PFSK-1 (cell line): Measurements from ENCODE around the gene FKBP1A.

Experiments
- FOXP2 ChIP-seq: optimal IDR thresholded peaks from 2 replicates; pipeline ENCODE3; 2011; ENCODE audit warnings: borderline replicate concordance, control low read depth, inconsistent platforms; ENCODE audit not compliant: insufficient read depth; ENCODE audit errors: extremely low read length, extremely low read depth
- POLR2AphosphoS5 ChIP-seq: IDR thresholded peaks from 2 replicates; pipeline ENCODE4 v1.6.1; 2012; ENCODE audit warnings: low read depth, mild to moderate bottlenecking, control low read depth, low read length, moderate library complexity
- REST ChIP-seq, 2 experiments: IDR thresholded peaks; 2 replicates each; pipeline versions ENCODE4 v1.6.1 to v1.8.0; 2011 to 2012; ENCODE audit warnings: low read depth in 2 of 2, low read length in 2 of 2, control low read depth in 1 of 2, inconsistent platforms in 1 of 2, mild to moderate bottlenecking in 1 of 2, moderate library complexity in 1 of 2; ENCODE audit not compliant: insufficient read depth in 1 of 2
- SIN3A ChIP-seq: IDR thresholded peaks from 2 replicates; pipeline ENCODE4 v1.6.1; 2012; ENCODE audit warnings: mild to moderate bottlenecking, low read length, moderate library complexity, borderline replicate concordance; ENCODE audit not compliant: insufficient read depth
- TAF1 ChIP-seq: IDR thresholded peaks from 2 replicates; pipeline ENCODE4 v1.6.1; 2012; ENCODE audit warnings: low read length, control low read depth, borderline replicate concordance; ENCODE audit not compliant: insufficient read depth

GRCh38 chr20:1371202-1371782, 21.6 kb downstream of the FKBP1A start:
- TF ChIP-seq TAF1 (no peak), SIN3A (no peak), FOXP2 (no peak), POLR2AphosphoS5 (no peak), REST (IDR thresholded peaks at IDR 0.05; ENCODE audit: insufficient read depth in 1 of 2, low read depth in 2 of 2, low read length in 2 of 2) (no peak)
